Sigmoid colon (tissue), 4 donors: ENCODE measurements around the gene CARMIL1.

Experiments used
- CTCF ChIP-seq, 4 experiments: fragments of 450-650 bp in 3 of 4; fragments of 200-600 bp in 1 of 4; IDR thresholded peaks; one replicate each; pipeline ENCODE4 v1.5.1; 2016 to 2019; ENCODE audit warnings: antibody characterized with exemption in 4 of 4, mild to moderate bottlenecking in 3 of 4, moderate library complexity in 2 of 4
- POLR2A ChIP-seq, 2 donors: fragments of 450-650 bp; IDR thresholded peaks; one replicate each; pipeline ENCODE4 v1.6.1; 2016; ENCODE audit warnings: antibody characterized with exemption in 2 of 2, mild to moderate bottlenecking in 2 of 2, moderate library complexity in 2 of 2
- POLR2AphosphoS5 ChIP-seq, 4 donors: sonication (generic); formaldehyde crosslinking; IDR thresholded peaks; one replicate each; pipeline ENCODE4 v1.6.1; 2017; ENCODE audit warnings: antibody characterized with exemption in 4 of 4

- TF ChIP-seq POLR2A (IDR thresholded peaks at IDR 0.05) = no peak
- TF ChIP-seq CTCF (IDR thresholded peaks at IDR 0.05) = no peak
- TF ChIP-seq POLR2AphosphoS5 (IDR thresholded peaks at IDR 0.05) = no peak
Measured at GRCh38 chr6:25418454-25419052, 139.4 kb downstream of the CARMIL1 start.
